Lower lobe of right lung (tissue), 2 donors: ENCODE results near the gene DYNLT3. TPM values are rescaled to one million over a fixed set of nuclear protein-coding genes. Genes with fewer than 3 reads are reported as not detected.

ENCODE experiments used
- ATAC-seq, 2 donors: fragments of 200-7000 bp; cut with Tn5 transposase; one replicate each; pipeline ENCODE4 v1.9.1; 2020 to 2022; ENCODE audit warnings: mild to moderate bottlenecking in 2 of 2, moderate library complexity in 2 of 2
- DNase-seq: peaks from one replicate; pipeline ENCODE4 v3.0.0-alpha.2; 2020
- H3K27ac ChIP-seq: fragments of 200-600 bp; one replicate; pipeline ENCODE4 v1.8.0; 2022
- H3K27me3 ChIP-seq: fragments of 200-600 bp; one replicate; pipeline ENCODE4 v1.8.0; 2022; ENCODE audit warnings: low read depth
- H3K36me3 ChIP-seq: fragments of 200-600 bp; one replicate; pipeline ENCODE4 v1.8.0; 2022; ENCODE audit warnings: mild to moderate bottlenecking
- H3K4me1 ChIP-seq: fragments of 200-600 bp; one replicate; pipeline ENCODE4 v1.8.0; 2022
- H3K4me3 ChIP-seq: fragments of 200-600 bp; one replicate; pipeline ENCODE4 v1.8.0; 2022; ENCODE audit warnings: mild to moderate bottlenecking
- H3K9me3 ChIP-seq: fragments of 200-600 bp; one replicate; pipeline ENCODE4 v1.8.0; 2022
- intact Hi-C: fragments of 100-400 bp; cut with DNase I; formaldehyde crosslinking; loops from one replicate; pipeline ENCODE4 v1.11.0; 2022
- total RNA-seq: library from RNA; stranded (reverse); fragmentation: NEBNext Ultra II Directional; extraction: Animal tissue kit (Norgen Biotek cat#: 25700); gene quantifications from one replicate; pipeline ENCODE4 v1.2.1, GENCODE V29; 2021
- TF ChIP-seq, protein P1 (sequence below): fragments of 200-600 bp; IDR thresholded peaks from one replicate; pipeline ENCODE4 v1.8.0; 2022; ENCODE audit warnings: antibody characterized with exemption, mild to moderate bottlenecking
- donor health status: DM: no; HTN: yes; CAD: no; lungs with severe emphysema.

Gene DYNLT3
- total RNA-seq, 1 donor from 2014 or later: 27.2 TPM

DNA sequence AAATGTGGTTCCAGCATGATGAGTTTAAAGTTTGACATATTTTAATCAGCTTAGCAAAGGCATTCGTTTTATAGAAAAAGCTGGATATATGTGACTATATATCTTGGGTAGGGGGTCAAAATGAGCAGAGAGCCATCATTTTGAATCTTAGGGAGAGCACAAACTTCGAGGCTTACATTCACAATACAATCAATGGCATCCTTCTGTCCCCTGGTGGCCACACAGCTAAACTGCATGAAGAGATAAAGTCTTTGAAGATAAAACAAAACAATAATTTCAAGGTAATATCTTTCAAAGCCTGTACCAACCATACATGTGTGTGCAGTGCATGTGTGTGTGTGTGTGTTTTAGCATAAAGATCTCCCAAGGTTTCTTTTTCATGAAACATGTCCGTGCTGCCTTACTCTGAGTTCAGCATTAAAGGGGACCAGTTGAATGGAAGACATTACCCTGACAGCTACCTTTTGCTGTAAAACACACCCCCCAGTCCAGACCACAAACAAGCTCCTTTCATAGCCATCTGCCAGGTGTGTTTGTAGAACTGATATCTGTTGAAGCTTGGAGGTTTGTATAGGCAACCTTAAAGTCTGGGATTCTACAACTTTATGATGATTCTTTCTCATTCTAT, 22.0 kb downstream of the DYNLT3 start:
- H3K27ac ChIP-seq: no peak overlapping the region
- H3K36me3 ChIP-seq: no peaks in the 10 kb centered on the region
- peak; percentile 43 to 76 for ATAC-seq
- no peaks in the 10 kb centered on the region for H3K9me3 ChIP-seq
- TF ChIP-seq, protein P1, sequence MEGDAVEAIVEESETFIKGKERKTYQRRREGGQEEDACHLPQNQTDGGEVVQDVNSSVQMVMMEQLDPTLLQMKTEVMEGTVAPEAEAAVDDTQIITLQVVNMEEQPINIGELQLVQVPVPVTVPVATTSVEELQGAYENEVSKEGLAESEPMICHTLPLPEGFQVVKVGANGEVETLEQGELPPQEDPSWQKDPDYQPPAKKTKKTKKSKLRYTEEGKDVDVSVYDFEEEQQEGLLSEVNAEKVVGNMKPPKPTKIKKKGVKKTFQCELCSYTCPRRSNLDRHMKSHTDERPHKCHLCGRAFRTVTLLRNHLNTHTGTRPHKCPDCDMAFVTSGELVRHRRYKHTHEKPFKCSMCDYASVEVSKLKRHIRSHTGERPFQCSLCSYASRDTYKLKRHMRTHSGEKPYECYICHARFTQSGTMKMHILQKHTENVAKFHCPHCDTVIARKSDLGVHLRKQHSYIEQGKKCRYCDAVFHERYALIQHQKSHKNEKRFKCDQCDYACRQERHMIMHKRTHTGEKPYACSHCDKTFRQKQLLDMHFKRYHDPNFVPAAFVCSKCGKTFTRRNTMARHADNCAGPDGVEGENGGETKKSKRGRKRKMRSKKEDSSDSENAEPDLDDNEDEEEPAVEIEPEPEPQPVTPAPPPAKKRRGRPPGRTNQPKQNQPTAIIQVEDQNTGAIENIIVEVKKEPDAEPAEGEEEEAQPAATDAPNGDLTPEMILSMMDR: peak; percentile 70
- intact Hi-C loops: no loop called here
- H3K27me3 ChIP-seq: no peaks in the 10 kb centered on the region
- H3K4me3 ChIP-seq: no peak overlapping the region
- peak; percentile 36 for DNase-seq
- peaks cover 10% of the 10 kb centered on the region for H3K4me1 ChIP-seq

DNA sequence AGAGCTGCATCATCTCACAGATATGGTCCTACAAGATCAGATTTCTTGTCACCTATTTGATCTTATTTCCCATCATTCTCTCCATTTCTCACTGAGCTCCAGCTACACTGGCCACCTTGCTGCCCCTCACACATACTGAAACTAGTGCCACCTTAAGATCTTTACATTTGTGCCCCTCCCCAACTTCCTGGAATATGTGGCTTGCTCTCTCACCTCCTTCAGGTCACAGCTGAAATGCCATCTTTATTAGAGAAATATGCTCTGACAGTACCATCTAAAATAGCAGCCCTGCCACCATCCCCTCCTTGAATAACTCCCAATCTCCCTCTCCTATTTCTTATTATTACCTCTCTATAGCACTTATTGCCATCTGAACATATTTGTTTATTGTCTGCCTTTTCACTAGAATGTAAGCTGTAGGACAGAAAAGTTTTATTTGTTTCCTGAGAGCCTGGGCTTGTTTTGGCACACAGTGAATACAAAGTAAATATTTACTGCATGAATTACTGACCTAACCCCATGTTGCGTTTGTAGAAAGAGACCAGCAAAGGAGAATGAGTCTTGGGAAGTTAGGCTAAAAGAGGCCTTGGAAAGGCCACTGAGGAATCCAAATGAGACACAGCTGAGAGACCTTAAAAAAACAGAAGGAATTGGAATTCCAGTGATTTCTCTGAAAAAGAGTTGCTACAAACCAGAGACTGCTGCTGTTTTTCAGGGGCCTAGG, 22.7 kb downstream of the DYNLT3 start:
- Histone ChIP-seq H3K27me3 (no peaks in the 10 kb centered on the region), H3K4me1 (peaks cover 10% of the 10 kb centered on the region), H3K36me3 (no peaks in the 10 kb centered on the region), H3K4me3 (no peak overlapping the region), H3K9me3 (no peaks in the 10 kb centered on the region), H3K27ac (no peak overlapping the region)
- TF ChIP-seq, protein P1: no peak
- DNase-seq (no peak), ATAC-seq (peak in 1 of 2 donors; percentile 53)
- intact Hi-C loops: no loop called here

DNA sequence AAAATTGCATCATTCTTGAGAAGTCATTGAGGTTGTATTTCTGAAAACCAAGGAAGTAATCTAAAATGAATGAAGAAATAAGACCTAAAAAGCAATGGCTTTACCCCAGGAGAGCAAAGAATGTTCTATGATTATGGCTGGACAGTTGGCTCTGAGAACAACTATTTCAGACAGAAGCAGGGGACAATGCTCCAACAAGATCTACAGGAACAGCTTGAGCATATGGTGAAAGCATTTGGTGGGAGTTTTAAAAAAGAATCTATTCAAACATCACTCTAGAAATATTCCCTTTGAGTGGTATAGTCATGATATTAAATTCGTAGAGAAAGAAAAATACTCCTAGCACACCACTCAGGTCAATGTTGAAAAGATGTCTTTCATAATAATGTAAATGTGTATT, 26.7 kb downstream of the DYNLT3 start:
- Histone ChIP-seq H3K4me1 (peaks cover 10% of the 10 kb centered on the region), H3K36me3 (no peaks in the 10 kb centered on the region), H3K27ac (no peak overlapping the region), H3K4me3 (no peak overlapping the region), H3K9me3 (no peaks in the 10 kb centered on the region), H3K27me3 (no peaks in the 10 kb centered on the region)
- DNase-seq (no peak), ATAC-seq (no peak)
- TF ChIP-seq, protein P1: no peak
- intact Hi-C loops: no loop called here

DNA sequence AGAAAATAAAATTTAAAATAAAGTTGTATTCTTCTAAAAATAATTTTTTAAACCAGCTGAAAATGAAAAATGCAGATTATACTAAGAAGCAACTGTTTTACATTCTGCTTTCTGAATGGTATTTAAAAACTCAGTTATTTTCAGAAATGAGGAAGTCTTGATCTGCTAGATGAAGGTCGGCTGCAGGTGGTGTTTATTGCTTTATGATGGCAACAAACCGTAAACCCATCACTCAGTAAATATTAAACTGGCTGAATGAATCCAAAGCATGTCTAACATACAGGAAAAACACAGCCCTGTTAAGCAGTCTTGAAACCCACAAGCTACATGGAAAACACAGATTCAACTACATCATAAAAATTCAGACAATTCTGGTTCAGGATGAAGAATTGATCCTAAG, 29.3 kb downstream of the DYNLT3 start:
- TF ChIP-seq, protein P1: no peak
- Histone ChIP-seq H3K27ac (no peak overlapping the region), H3K4me1 (no peaks in the 10 kb centered on the region), H3K4me3 (no peak overlapping the region), H3K36me3 (no peaks in the 10 kb centered on the region), H3K9me3 (no peaks in the 10 kb centered on the region), H3K27me3 (no peaks in the 10 kb centered on the region)
- ATAC-seq: no peak
- DNase-seq: no peak
- intact Hi-C loops: no loop called here

DNA sequence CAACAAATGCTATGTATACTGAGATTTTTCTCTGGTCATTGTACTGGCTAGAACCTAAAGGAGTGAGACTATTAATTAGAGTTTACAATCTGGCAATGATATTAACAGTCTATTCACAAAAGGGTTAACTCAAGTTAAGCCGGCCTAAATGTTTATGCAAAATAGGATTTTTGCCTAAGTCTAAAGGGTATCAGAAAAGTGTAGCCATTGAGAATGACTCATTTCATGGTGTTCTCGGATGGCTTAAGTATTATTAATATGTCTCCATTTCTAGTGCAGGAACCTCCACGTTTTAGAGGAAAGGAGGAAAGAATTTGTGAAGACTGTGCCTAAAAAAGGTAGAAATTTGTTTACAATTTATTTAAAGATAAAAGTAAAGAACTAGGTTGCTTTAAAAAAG, 29.8 kb downstream of the DYNLT3 start:
- H3K36me3 ChIP-seq: no peaks in the 10 kb centered on the region
- H3K27me3 ChIP-seq: no peaks in the 10 kb centered on the region
- intact Hi-C loops: no loop called here
- no peak overlapping the region for H3K4me3 ChIP-seq
- no peak for ATAC-seq
- no peak overlapping the region for H3K27ac ChIP-seq
- H3K4me1 ChIP-seq: no peaks in the 10 kb centered on the region
- TF ChIP-seq, protein P1: no peak
- no peaks in the 10 kb centered on the region for H3K9me3 ChIP-seq
- no peak for DNase-seq
